Left cardiac atrium (tissue), 2 donors: ENCODE measurements around the gene VDAC1. TPM values are rescaled to one million over a fixed set of nuclear protein-coding genes. Genes with fewer than 3 reads are reported as not detected.

ENCODE experiments used
- total RNA-seq, 2 donors: library from RNA; stranded (reverse); fragmentation: NEBNext Ultra II Directional; extraction: Animal tissue kit (Norgen Biotek cat#: 25700); gene quantifications; one replicate each; pipeline ENCODE4 v1.2.1, GENCODE V29; 2021
- donor health status: DM: no; HTN: yes; CAD: no; lungs with severe emphysema.
- donor health status: DM: yes; HTN: yes; CAD: no.

VDAC1 gene
- total RNA-seq, 2 donors from 2014 or later: 275 to 362 TPM

Other genes starting within 250 kb of the VDAC1 start
- gene C5orf15, start 36.4 kb downstream of the VDAC1 start, total RNA-seq: 10 to 100 TPM; 27.9 to 28.2 TPM
- 1 to 10 TPM; 2.4 to 3.3 TPM for gene TCF7, start 109.7 kb upstream of the VDAC1 start, total RNA-seq
- 100 to 1,000 TPM; 391 to 436 TPM for gene SKP1, start 172.0 kb upstream of the VDAC1 start, total RNA-seq
- gene PPP2CA, start 221.1 kb upstream of the VDAC1 start, total RNA-seq: 100 to 1,000 TPM; 115 to 157 TPM